HepG2 (cell line): ENCODE results near the gene UBR4. TPM values are rescaled to one million over a fixed set of nuclear protein-coding genes. Genes with fewer than 3 reads are reported as not detected.

ENCODE experiments used
- FOXM1 ChIP-seq: sonication (generic); formaldehyde crosslinking; IDR thresholded peaks from 2 replicates; pipeline ENCODE4 v1.5.0; 2020; ENCODE audit warnings: missing genetic modification reagents
- FOXP1 ChIP-seq, 2 experiments: fragments of 450-650 bp in 1 of 2; IDR thresholded peaks; 2 replicates each; pipeline ENCODE4 v1.6.1; 2017 to 2018; ENCODE audit warnings: antibody characterized with exemption in 1 of 2
- HNRNPL ChIP-seq: fragments of 200-400 bp; formaldehyde crosslinking; IDR thresholded peaks from 2 replicates; pipeline ENCODE4 v1.6.1; 2017; ENCODE audit warnings: mild to moderate bottlenecking, low read depth, low read length
- KDM4B ChIP-seq: sonication (generic); formaldehyde crosslinking; IDR thresholded peaks from 2 replicates; pipeline ENCODE4 v1.4.0; 2020; ENCODE audit warnings: missing genetic modification reagents
- PAXIP1 ChIP-seq: sonication (generic); formaldehyde crosslinking; conservative IDR thresholded peaks from 2 replicates; pipeline ENCODE4 v1.4.0; 2020; ENCODE audit warnings: mild to moderate bottlenecking, missing genetic modification reagents, moderate library complexity
- THRA ChIP-seq: sonication (generic); formaldehyde crosslinking; IDR thresholded peaks from 2 replicates; pipeline ENCODE4 v1.4.0; 2020; ENCODE audit warnings: missing genetic modification reagents, borderline replicate concordance
- TRAFD1 ChIP-seq: sonication (generic); formaldehyde crosslinking; IDR thresholded peaks from 2 replicates; pipeline ENCODE4 v1.5.1; 2020; ENCODE audit warnings: missing genetic modification reagents, mild to moderate bottlenecking, borderline replicate concordance
- YEATS2 ChIP-seq: sonication (generic); formaldehyde crosslinking; IDR thresholded peaks from 2 replicates; pipeline ENCODE4 v1.4.0; 2020; ENCODE audit warnings: missing genetic modification reagents, borderline replicate concordance
- ZMAT5 ChIP-seq: sonication (generic); formaldehyde crosslinking; IDR thresholded peaks from 2 replicates; pipeline ENCODE4 v1.5.0; 2020; ENCODE audit warnings: mild to moderate bottlenecking, low read depth, missing genetic modification reagents, borderline replicate concordance
- ZNF12 ChIP-seq: sonication (generic); formaldehyde crosslinking; IDR thresholded peaks from 2 replicates; pipeline ENCODE4 v1.5.0; 2020; ENCODE audit warnings: missing genetic modification reagents
- ZNF274 ChIP-seq: sonication (generic); formaldehyde crosslinking; IDR thresholded peaks from 2 replicates; pipeline ENCODE4 v1.5.1; 2020; ENCODE audit warnings: mild to moderate bottlenecking, missing genetic modification reagents
- ZNF276 ChIP-seq: sonication (generic); formaldehyde crosslinking; IDR thresholded peaks from 2 replicates; pipeline ENCODE4 v1.4.0; 2020; ENCODE audit warnings: mild to moderate bottlenecking, low read depth, missing genetic modification reagents
- ZNF282 ChIP-seq: fragments of 450-650 bp; IDR thresholded peaks from 2 replicates; pipeline ENCODE4 v1.6.1; 2018; ENCODE audit not compliant: partially characterized antibody
- ZNF362 ChIP-seq: sonication (generic); formaldehyde crosslinking; IDR thresholded peaks from 2 replicates; pipeline ENCODE4 v1.4.0; 2020; ENCODE audit warnings: missing genetic modification reagents, mild to moderate bottlenecking, borderline replicate concordance
- ZNF614 ChIP-seq: IDR thresholded peaks from 2 replicates; pipeline ENCODE4 v1.6.1; 2018; ENCODE audit warnings: missing biosample characterization, missing genetic modification reagents, inconsistent platforms, borderline replicate concordance
- ZNF629 ChIP-seq: sonication (generic); formaldehyde crosslinking; conservative IDR thresholded peaks from 2 replicates; pipeline ENCODE4 v1.5.0; 2020; ENCODE audit warnings: missing genetic modification reagents
- ZNF891 ChIP-seq: sonication (generic); formaldehyde crosslinking; IDR thresholded peaks from 2 replicates; pipeline ENCODE4 v1.5.0; 2020; ENCODE audit warnings: mild to moderate bottlenecking, missing genetic modification reagents
- polyA plus RNA-seq, 8 experiments: library from polyadenylated mRNA; depleted of rRNA in 3 of 8; stranded (reverse) in 7 of 8; unstranded in 1 of 8; fragments of >200 nt; fragmentation: Illumina TruSeq in 4 of 8; extraction: Trizol in 4 of 8; gene quantifications; 2 replicates each; pipeline versions ENCODE4 v1.2.1 to v1.2.3, GENCODE V29; 2011 to 2016; ENCODE audit warnings: low read depth in 4 of 8, missing spikeins in 1 of 8, mixed read lengths in 1 of 8; ENCODE audit not compliant: insufficient read depth in 1 of 8
- total RNA-seq, 5 experiments: library from RNA; depleted of rRNA; stranded (reverse); fragments of >200 nt; fragmentation: Illumina TruSeq; extraction: Trizol; gene quantifications; 2 replicates each; pipeline ENCODE4 v1.2.3, GENCODE V29; 2016; ENCODE audit warnings: low read depth in 1 of 5

The UBR4 gene
- total and polyA plus RNA-seq, 2 of the 13 experiments (the other 11 are each of a cell fraction or from before 2014, with no cell fraction given) = 59.1 to 106 TPM

GRCh38 chr1:19251305-19252196 lies 41.5 kb upstream of the UBR4 start, which contains the start of the genes EMC1 and MRTO4 (continued):
- TF ChIP-seq ZNF614 (CRISPR knock-in tag) (peak; percentile 55), THRA (peak; percentile 38; the same call in 1 of the 2 replicates), YEATS2 (CRISPR knock-in tag) (peak; percentile 94), ZNF276 (CRISPR knock-in tag) (peak; percentile 40; the same call in 1 of the 2 replicates), ZMAT5 (CRISPR knock-in tag) (no peak), ZNF629 (CRISPR knock-in tag) (no peak), ZNF282 (no peak), FOXP1 (IDR thresholded peaks at IDR 0.05) (no peak), FOXP1 (CRISPR knock-in tag; IDR thresholded peaks at IDR 0.05) (no peak), ZNF891 (peak; percentile 77; the same call in 1 of the 2 replicates), ZNF12 (CRISPR knock-in tag) (0 out of 2 replicates have a peak, but pooled peaks have one; percentile 53), FOXM1 (CRISPR knock-in tag) (no peak), ZNF362 (CRISPR knock-in tag) (peak; percentile 38; the same call in 1 of the 2 replicates), KDM4B (CRISPR knock-in tag) (0 out of 2 replicates have a peak, but pooled peaks have one; percentile 52), HNRNPL (no peak), PAXIP1 (CRISPR knock-in tag) (peak; percentile 18; the same call in 1 of the 2 replicates), ZNF274 (CRISPR knock-in tag) (peak; percentile 79), TRAFD1 (CRISPR knock-in tag) (no peak)
